ENCODE measurements around the gene UPK3A. TPM values are rescaled to one million over a fixed set of nuclear protein-coding genes. Genes with fewer than 3 reads are reported as not detected.

Gene UPK3A
- total and polyA plus RNA-seq, 2 of the 8 experiments (the other 6 are each of a cell fraction or from before 2014, with no cell fraction given), result 0.35 to 1.7 TPM

- no peak overlapping the region for H2BK15ac ChIP-seq (ENCODE audit: low read length)
- no peak overlapping the region for H4K91ac ChIP-seq (replicated peaks; ENCODE audit: insufficient read length, low read length)
- no peak overlapping the region for H2BK5ac ChIP-seq (ENCODE audit: low read depth, low read length)
- no peak overlapping the region for H2BK20ac ChIP-seq (ENCODE audit: low read length)
- H3K4me3 ChIP-seq (ENCODE audit: extremely low read depth in 1 of 4, insufficient read depth in 2 of 4, low read depth in 3 of 4, low read length in 4 of 4), result peak overlapping the region; percentile 65 to 78 (median 72)
- no peaks in the 10 kb centered on the region for H3K36me3 ChIP-seq (ENCODE audit: control insufficient read depth in 2 of 4, insufficient read depth in 4 of 4, low read length in 3 of 4)
- H3K27ac ChIP-seq (ENCODE audit: low read depth, low read length), result no peak overlapping the region
- no peaks in the 10 kb centered on the region; the same call in 1 of the 2 replicates for H3K79me1 ChIP-seq (ENCODE audit: low read depth, low read length)
- peak overlapping the region in 2 of 4 experiments; percentile 30 to 36; a peak in 5 of 7 replicates for H3K9ac ChIP-seq (replicated peaks in 1 of 4; ENCODE audit: extremely low read depth in 1 of 4, low read depth in 3 of 4, low read length in 3 of 4)
- no peak overlapping the region for H3K56ac ChIP-seq (replicated peaks; ENCODE audit: insufficient read length, low read depth, low read length)
- no peak overlapping the region for H2BK12ac ChIP-seq (ENCODE audit: low read depth, low read length)
- no peak overlapping the region for H3K18ac ChIP-seq (ENCODE audit: extremely low read depth, low read length)
- H4K8ac ChIP-seq (ENCODE audit: extremely low read depth, insufficient read depth, low read length), result peak overlapping the region; percentile 41; the same call in 1 of the 2 replicates
- H3K23ac ChIP-seq (ENCODE audit: insufficient read length), result no peak overlapping the region
- ChIA-PET CTCF (ENCODE audit: partially characterized antibody) (interaction anchor here (4.9 kb wide), 1 partner anchor 30 kb away, joined by 25 read pairs; no protein-coding TSS in a partner anchor), POLR2A (ENCODE audit: partially characterized antibody) (interaction anchor here (1.0 kb wide), 1 partner anchor 9 kb away, joined by 3 read pairs; no protein-coding TSS in a partner anchor)
- no peak overlapping the region; the same call in 1 of the 2 replicates for H2AFZ ChIP-seq (ENCODE audit: low read length)
- no peak overlapping the region for H2BK120ac ChIP-seq (replicated peaks; ENCODE audit: low read depth, low read length)
- peaks cover 0 to 7% (median 3%) of the 10 kb centered on the region in 4 experiments; a peak in 4 of 7 replicates for H3K27me3 ChIP-seq (replicated peaks in 1 of 4; ENCODE audit: control insufficient read depth in 3 of 4, extremely low read depth in 1 of 4, insufficient read depth in 3 of 4, low read length in 3 of 4)
- no peaks in the 10 kb centered on the region for H3K9me3 ChIP-seq (ENCODE audit: insufficient read depth in 2 of 2, low read depth in 1 of 2, low read length in 1 of 2)
- H3K4ac ChIP-seq (replicated peaks; ENCODE audit: insufficient read length, low read depth, low read length), result no peak overlapping the region
- H3K4me2 ChIP-seq (ENCODE audit: insufficient read depth in 1 of 2, low read depth in 2 of 2, low read length in 2 of 2), result peak overlapping the region; percentile 88 to 96
- DNase-seq (ENCODE audit: low read depth in 1 of 2, low spot score in 2 of 2) (peak in 1 of 2 experiments; percentile 65), FAIRE-seq (no peak)
- H3K4me1 ChIP-seq (replicated peaks in 1 of 4; ENCODE audit: control insufficient read depth in 3 of 4, insufficient read depth in 4 of 4, low read length in 3 of 4), result peaks cover 3 to 19% (median 15%) of the 10 kb centered on the region in 4 experiments; a peak in 6 of 7 replicates
- peaks cover 9 to 13% of the 10 kb centered on the region in 2 experiments for H4K20me1 ChIP-seq (replicated peaks in 1 of 2; ENCODE audit: control insufficient read depth in 1 of 2, insufficient read depth in 2 of 2, low read length in 2 of 2)
- peaks cover 11% of the 10 kb centered on the region for H3K23me2 ChIP-seq (ENCODE audit: low read depth, low read length)
- H3K14ac ChIP-seq (ENCODE audit: insufficient read length), result no peak overlapping the region
- H2AK5ac ChIP-seq (ENCODE audit: low read depth, low read length), result no peak overlapping the region
- no peak overlapping the region for H4K5ac ChIP-seq (ENCODE audit: insufficient read length, low read depth, low read length)
- whole genome bisulfite sequencing, 2 experiments (ENCODE audit: extremely low coverage in 1 of 2, insufficient coverage in 1 of 2, insufficient read length in 1 of 2, insufficient replicate concordance in 2 of 2, low coverage in 1 of 2, low lambda C conversion rate in 2 of 2, missing lambda C conversion rate in 1 of 2), result 1% methylated on average over 49 of the region's 73 CpGs; no CpG with 5 or more reads in 1 of the 2 experiments
- peaks cover 0 to 3% of the 10 kb centered on the region in 2 experiments; a peak in 1 of 4 replicates for H3K79me2 ChIP-seq (ENCODE audit: control insufficient read depth in 1 of 2, insufficient read depth in 2 of 2, low read length in 2 of 2)
- TF ChIP-seq EZH2 (IDR thresholded peaks at IDR 0.05; ENCODE audit: low read depth, low read length, severe bottlenecking) (peak; percentile 19), CBX8 (IDR thresholded peaks at IDR 0.05; ENCODE audit: borderline replicate concordance, low read depth, low read length) (no peak), PHF8 (conservative IDR thresholded peaks at IDR 0.05; ENCODE audit: low read depth, low read length) (no peak), RBBP5 (IDR thresholded peaks at IDR 0.05; ENCODE audit: borderline replicate concordance, low read depth, low read length) (no peak), SAP30 (IDR thresholded peaks at IDR 0.05; ENCODE audit: insufficient read depth, insufficient replicate concordance, low read length) (no peak), KDM4A (IDR thresholded peaks at IDR 0.05; ENCODE audit: low read depth, low read length, severe bottlenecking) (peak; percentile 68), SUZ12 (IDR thresholded peaks at IDR 0.05; ENCODE audit: low read length) (no peak)
- TF ChIP-seq, protein P1, sequence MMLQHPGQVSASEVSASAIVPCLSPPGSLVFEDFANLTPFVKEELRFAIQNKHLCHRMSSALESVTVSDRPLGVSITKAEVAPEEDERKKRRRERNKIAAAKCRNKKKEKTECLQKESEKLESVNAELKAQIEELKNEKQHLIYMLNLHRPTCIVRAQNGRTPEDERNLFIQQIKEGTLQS (IDR thresholded peaks at IDR 0.05; ENCODE audit: insufficient read depth, low read depth, low read length), result no peak
- TF ChIP-seq, protein P2, sequence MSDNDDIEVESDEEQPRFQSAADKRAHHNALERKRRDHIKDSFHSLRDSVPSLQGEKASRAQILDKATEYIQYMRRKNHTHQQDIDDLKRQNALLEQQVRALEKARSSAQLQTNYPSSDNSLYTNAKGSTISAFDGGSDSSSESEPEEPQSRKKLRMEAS (IDR thresholded peaks at IDR 0.05), result peak; percentile 52; the same call in 1 of the 2 replicates
Observed at GRCh38 chr22:45240104-45240809, 44.5 kb upstream of the UPK3A start.
